T-helper 2 cell treated with Interferon-gamma antibody and Interleukin-4, amounts not matched to agents 5 μg/mL and 100 μg/mL, for 36 hours (primary cell): ENCODE results near the gene MPDZ.

Experiments
- DNase-seq: peaks from one replicate; pipeline ENCODE4 v3.0.0; 2021; ENCODE audit warnings: low spot score
- H3K27ac Mint-ChIP-seq: one replicate; pipeline ENCODE4 v1.8.0; 2021; ENCODE audit warnings: mild to moderate bottlenecking, mixed read lengths
- H3K27me3 Mint-ChIP-seq: one replicate; pipeline ENCODE4 v1.8.0; 2021; ENCODE audit warnings: low read depth, mixed read lengths
- H3K36me3 Mint-ChIP-seq: one replicate; pipeline ENCODE4 v1.8.0; 2021; ENCODE audit warnings: low read depth, mixed read lengths
- H3K4me1 Mint-ChIP-seq: one replicate; pipeline ENCODE4 v1.8.0; 2021; ENCODE audit warnings: low read depth, mixed read lengths
- H3K4me3 Mint-ChIP-seq: one replicate; pipeline ENCODE4 v1.8.0; 2022; ENCODE audit warnings: mild to moderate bottlenecking, moderate library complexity, mixed read lengths
- H3K9me3 Mint-ChIP-seq: one replicate; pipeline ENCODE4 v1.8.0; 2021; ENCODE audit warnings: mixed read lengths

MPDZ gene

DNA sequence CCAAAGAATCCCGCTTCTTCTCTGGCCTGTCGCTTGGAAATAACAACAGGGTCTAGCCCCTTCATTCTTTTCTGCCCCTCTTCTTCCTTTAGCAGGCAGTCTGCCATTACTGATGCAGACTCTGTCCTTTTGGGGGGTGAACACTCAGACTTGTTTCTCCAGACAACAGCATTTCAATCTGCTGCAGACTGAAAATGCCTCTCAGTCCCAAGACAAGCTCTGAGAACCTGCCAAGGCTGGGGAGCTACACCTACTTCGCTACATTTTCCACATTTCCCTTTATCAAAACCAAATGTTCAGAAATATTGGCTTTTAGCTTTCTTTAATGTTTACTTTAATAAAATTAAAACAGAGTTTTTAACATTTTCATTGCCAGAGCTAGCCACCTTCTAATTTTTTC, 152.4 kb downstream of the MPDZ start:
- no peak for DNase-seq

DNA sequence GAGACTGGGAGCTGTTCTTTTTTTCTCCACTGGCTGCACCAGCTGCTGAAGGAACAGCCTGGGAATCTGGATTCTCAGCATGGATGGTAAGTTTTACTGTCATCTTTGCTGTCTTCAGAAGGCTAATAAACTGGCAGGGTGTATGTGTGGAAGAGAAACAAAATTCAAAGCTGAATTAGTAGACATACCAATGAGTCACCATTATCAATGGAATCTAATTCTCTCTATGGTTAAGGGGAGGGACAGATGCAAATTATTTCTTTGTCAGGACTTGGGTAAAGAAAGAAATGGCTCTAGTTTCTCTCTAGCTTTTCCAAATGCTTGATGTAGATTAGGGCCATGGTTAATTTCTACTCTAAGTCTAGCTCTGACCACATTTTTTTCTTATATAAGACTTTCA, 154.2 kb downstream of the MPDZ start:
- no peak for DNase-seq
- Mint-ChIP-seq H3K27ac (no peak overlapping the region), H3K36me3 (no peaks in the 10 kb centered on the region), H3K4me1 (no peaks in the 10 kb centered on the region), H3K4me3 (no peak overlapping the region), H3K27me3 (no peaks in the 10 kb centered on the region), H3K9me3 (peaks cover 12% of the 10 kb centered on the region)

More for the DNA sequence above, 152.4 kb downstream of the MPDZ start:
- H3K36me3 Mint-ChIP-seq: no peaks in the 10 kb centered on the region
- no peak overlapping the region for H3K27ac Mint-ChIP-seq
- H3K9me3 Mint-ChIP-seq: peaks cover 12% of the 10 kb centered on the region
- no peak overlapping the region for H3K4me3 Mint-ChIP-seq
- H3K4me1 Mint-ChIP-seq: no peaks in the 10 kb centered on the region
- no peaks in the 10 kb centered on the region for H3K27me3 Mint-ChIP-seq

DNA sequence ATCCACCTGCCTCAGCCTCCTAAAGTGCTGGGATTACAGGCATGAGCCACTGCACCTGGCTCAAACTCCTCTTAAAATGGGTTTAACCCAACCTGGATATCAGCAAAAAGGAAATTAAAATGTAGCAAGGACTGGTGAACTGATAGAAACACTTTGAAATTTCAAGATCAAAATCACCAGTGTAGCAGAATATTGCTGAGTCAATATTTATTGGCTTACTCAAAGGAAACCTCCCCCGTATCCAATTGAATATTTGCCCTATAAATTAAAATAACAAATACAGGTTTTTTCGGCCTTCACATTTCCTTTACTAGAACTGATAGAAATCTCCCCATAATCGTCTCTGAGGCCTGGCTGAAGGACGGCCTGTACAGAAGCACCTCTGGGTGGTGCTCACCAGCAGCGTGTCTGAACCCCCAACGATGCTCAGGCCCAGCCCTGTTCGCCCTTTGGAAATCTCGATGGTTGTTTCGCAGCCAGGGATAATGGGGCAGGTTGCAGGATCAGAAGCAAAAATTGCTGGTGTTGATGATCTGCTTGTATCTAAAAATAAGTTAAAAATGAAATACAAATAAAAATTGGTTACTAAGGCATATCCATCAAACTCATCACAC, 156.6 kb downstream of the MPDZ start:
- H3K4me3 Mint-ChIP-seq: no peak overlapping the region
- peaks cover 12% of the 10 kb centered on the region for H3K9me3 Mint-ChIP-seq
- no peaks in the 10 kb centered on the region for H3K27me3 Mint-ChIP-seq
- no peak for DNase-seq
- no peaks in the 10 kb centered on the region for H3K4me1 Mint-ChIP-seq
- no peaks in the 10 kb centered on the region for H3K36me3 Mint-ChIP-seq
- H3K27ac Mint-ChIP-seq: no peak overlapping the region

DNA sequence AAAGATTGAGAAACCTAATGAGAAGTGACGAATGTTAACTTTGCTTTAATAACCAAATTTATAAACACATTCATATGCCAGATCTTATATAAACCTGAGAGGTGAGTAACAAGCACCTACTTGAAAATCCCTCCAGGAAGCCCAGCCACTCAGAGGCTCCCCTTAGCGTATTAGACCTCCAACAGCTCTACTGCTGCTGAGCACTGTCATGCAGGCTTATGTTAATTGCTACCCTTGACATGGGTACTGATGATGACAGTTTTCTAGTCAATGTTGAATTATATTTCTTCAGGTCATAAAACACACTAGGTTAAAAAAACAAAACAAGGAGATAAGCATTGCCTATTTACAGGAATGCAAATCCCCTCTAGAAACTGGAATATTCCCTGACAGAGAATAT, 161.2 kb downstream of the MPDZ start:
- H3K36me3 Mint-ChIP-seq: no peaks in the 10 kb centered on the region
- H3K27me3 Mint-ChIP-seq: no peaks in the 10 kb centered on the region
- no peaks in the 10 kb centered on the region for H3K4me1 Mint-ChIP-seq
- no peaks in the 10 kb centered on the region for H3K9me3 Mint-ChIP-seq
- no peak overlapping the region for H3K4me3 Mint-ChIP-seq
- no peak for DNase-seq
- H3K27ac Mint-ChIP-seq: no peak overlapping the region

DNA sequence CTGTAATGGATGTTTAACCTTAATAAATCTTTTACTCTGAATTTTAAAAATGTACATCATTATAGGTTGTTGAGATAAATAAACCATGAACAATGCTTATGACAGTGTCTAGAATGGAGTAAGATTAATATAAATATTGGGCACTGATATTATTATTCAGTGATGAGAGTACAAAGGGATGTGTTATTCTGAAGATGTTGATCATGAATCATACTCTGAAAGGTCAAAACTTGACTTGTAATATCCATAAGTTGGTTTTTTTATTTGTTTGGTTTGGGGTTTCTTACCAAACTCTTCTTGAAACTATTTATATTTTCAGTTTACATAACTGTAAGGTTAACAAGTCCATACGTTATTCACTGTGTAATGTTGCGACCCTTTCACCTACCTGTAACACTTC, 163.2 kb downstream of the MPDZ start:
- no peak overlapping the region for H3K27ac Mint-ChIP-seq
- H3K36me3 Mint-ChIP-seq: no peaks in the 10 kb centered on the region
- no peaks in the 10 kb centered on the region for H3K4me1 Mint-ChIP-seq
- no peaks in the 10 kb centered on the region for H3K9me3 Mint-ChIP-seq
- no peak for DNase-seq
- H3K4me3 Mint-ChIP-seq: no peak overlapping the region
- no peaks in the 10 kb centered on the region for H3K27me3 Mint-ChIP-seq

DNA sequence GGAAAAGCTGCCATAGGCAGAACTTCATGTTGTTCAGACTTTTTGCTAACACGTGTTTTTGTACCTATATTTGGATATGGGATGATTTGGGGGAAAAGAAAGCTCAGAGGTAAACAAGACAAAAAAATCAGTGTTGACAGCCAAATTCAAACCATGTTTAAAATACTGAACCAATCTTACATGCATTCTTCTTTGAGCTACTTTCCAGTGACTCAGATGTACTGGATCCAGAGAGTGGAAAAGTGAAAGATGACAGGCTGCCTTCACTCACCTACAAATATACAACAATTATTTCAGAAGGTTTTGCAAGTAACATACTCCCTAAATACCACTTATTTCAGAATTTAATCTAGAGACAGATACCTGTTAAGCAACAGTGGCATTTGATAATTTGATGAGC, 165.7 kb downstream of the MPDZ start:
- Mint-ChIP-seq H3K36me3 (no peaks in the 10 kb centered on the region), H3K9me3 (no peaks in the 10 kb centered on the region), H3K4me1 (no peaks in the 10 kb centered on the region), H3K27ac (no peak overlapping the region), H3K27me3 (no peaks in the 10 kb centered on the region), H3K4me3 (no peak overlapping the region)
- DNase-seq: no peak

DNA sequence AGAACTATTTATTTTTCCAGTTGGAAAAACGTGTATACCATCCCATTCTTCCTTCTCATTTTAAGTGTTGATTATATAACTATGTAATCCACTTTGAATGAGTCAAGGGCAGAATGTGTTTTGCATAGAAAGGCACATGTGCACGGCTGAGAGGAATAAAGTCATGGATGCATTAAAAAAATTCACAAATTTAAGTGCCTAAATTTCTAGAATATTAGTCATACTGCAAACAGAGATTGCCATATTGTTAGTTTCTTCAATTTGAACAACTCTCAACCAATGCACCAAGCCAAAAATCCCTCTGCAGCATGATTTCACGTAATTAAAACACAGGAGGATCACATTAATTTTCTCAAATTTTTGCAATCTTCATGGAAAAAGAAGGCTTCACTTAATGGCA, 166.3 kb downstream of the MPDZ start:
- Mint-ChIP-seq H3K27me3 (no peaks in the 10 kb centered on the region), H3K4me1 (no peaks in the 10 kb centered on the region), H3K36me3 (no peaks in the 10 kb centered on the region), H3K4me3 (no peak overlapping the region), H3K27ac (no peak overlapping the region), H3K9me3 (no peaks in the 10 kb centered on the region)
- no peak for DNase-seq

DNA sequence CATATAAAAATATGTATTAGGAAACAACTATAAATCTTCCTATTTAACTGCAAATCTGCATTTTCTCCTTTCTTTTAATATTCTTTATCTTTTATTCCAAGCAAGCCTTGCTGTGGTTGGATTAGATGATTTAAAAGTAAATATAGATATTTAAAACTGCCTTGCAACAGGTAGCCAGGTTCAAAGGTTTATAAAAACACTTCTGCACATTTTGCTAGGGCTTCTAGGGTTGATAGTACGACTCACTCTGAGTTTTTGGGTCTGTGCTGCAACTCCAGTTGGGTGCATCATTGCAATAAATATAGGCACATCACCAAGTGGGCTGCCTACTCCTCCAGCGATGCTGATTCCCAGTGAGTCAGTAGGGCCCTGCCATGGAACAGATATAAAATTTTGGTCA, 167.7 kb downstream of the MPDZ start:
- no peaks in the 10 kb centered on the region for H3K36me3 Mint-ChIP-seq
- H3K27me3 Mint-ChIP-seq: no peaks in the 10 kb centered on the region
- H3K9me3 Mint-ChIP-seq: no peaks in the 10 kb centered on the region
- H3K4me3 Mint-ChIP-seq: no peak overlapping the region
- H3K27ac Mint-ChIP-seq: no peak overlapping the region
- no peaks in the 10 kb centered on the region for H3K4me1 Mint-ChIP-seq
- no peak for DNase-seq

DNA sequence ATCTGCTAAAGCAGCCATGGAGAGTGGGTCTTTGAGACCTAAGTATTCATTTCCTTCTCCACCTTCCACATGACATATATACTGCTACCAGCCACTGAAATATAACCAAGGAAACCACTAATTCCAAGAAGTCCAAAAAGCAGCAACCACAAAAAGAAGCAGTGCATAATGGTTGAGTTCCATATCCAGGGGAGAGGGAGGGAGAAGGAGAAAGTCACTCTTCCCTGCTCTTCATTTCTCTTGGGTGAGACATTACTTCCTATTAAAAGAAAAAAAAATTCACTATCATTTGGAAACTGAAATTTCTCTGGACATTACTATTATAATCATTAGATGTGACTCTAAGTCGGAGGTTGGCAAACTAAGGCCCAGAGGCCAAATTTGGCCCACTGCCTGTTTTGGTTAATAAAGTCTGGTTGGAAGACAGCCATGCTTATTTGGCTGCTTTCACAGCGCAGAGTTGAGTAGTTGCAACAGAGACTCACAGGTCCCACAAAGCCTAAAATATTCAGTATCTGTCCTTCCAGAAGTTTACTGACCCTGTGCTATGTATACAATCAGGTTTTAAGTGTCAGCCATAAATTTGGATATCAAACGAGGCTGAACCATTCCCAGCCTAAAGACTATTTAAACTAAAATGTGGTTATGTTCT, 168.6 kb downstream of the MPDZ start:
- no peaks in the 10 kb centered on the region for H3K4me1 Mint-ChIP-seq
- no peak for DNase-seq

DNA sequence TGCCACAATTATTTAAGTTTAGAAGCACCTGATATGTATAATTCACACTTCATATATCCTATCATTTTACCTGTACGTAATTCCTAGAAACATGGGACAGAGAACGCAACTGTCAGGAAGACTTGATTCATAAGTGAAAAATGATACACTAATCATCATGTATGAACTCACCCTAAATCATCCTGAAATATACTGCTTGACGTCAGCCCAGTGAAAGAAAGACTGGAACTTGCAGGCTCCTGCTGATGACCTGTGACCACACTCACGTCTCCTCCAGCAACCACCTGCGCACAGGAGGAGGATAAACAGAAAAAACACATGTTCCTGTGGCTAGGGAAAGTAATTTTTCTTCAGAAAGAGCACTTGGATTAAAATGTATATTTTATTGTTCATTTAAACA, 169.7 kb downstream of the MPDZ start:
- Mint-ChIP-seq H3K4me3 (no peak overlapping the region), H3K27ac (no peak overlapping the region), H3K4me1 (no peaks in the 10 kb centered on the region), H3K9me3 (no peaks in the 10 kb centered on the region), H3K27me3 (no peaks in the 10 kb centered on the region), H3K36me3 (no peaks in the 10 kb centered on the region)
- no peak for DNase-seq

More for the DNA sequence above, 168.6 kb downstream of the MPDZ start:
- H3K4me3 Mint-ChIP-seq: no peak overlapping the region
- no peaks in the 10 kb centered on the region for H3K36me3 Mint-ChIP-seq
- H3K9me3 Mint-ChIP-seq: no peaks in the 10 kb centered on the region
- no peaks in the 10 kb centered on the region for H3K27me3 Mint-ChIP-seq
- no peak overlapping the region for H3K27ac Mint-ChIP-seq

DNA sequence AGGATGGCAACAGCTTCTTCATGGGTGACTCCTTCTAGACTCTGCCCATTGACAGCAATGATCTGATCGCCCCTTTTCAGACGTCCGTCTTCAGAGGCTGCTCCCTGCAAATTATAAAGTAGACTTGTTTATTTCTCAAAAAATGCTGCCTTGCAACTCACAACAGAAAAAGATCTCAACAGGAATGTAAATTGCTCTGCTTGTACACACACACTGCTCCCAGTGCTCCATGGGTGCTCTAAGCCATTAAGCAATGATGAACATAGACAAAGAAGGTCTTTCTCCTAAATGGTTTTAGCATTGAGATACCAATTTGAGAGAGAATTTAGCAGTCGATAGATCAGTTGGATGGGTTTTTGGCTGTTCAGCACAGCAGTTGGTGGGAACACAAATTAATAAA, 172.5 kb downstream of the MPDZ start:
- Mint-ChIP-seq H3K27ac (no peak overlapping the region), H3K27me3 (no peaks in the 10 kb centered on the region), H3K9me3 (no peaks in the 10 kb centered on the region), H3K4me1 (no peaks in the 10 kb centered on the region), H3K36me3 (no peaks in the 10 kb centered on the region), H3K4me3 (no peak overlapping the region)
- DNase-seq: no peak

DNA sequence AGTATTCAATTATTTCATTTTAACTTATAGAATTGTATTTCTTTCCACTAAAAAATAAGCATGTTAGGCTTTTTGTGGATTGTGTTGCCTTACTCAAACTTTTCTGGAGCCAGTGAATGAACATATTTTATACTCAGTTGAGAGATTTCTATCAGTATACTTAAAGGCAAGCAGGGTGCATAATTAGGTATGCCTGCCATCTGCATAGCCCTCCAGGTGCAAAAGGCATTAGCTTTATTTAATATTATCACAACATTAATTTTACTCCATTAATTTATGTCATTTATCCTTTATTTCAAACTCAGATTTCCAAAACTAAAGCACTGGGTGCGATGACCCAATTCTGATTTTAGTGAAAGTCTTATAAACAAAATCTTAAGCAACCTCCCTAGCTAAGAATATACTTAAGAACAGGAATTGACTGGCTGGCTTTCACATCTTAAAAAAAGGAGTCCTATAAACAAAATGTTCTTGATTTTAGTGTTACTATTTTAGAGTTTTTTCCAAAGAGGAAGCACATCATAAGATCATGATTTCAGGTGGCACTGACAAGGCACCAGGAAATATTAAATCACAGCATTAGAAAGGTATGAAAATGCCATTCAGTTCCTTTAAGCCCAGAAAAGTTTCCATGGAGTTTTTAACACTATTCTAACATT, 178.4 kb downstream of the MPDZ start:
- H3K27ac Mint-ChIP-seq: no peak overlapping the region
- no peak overlapping the region for H3K4me3 Mint-ChIP-seq
- no peak for DNase-seq
- no peaks in the 10 kb centered on the region for H3K4me1 Mint-ChIP-seq
- H3K9me3 Mint-ChIP-seq: peaks cover 3% of the 10 kb centered on the region
- H3K27me3 Mint-ChIP-seq: no peaks in the 10 kb centered on the region
- no peaks in the 10 kb centered on the region for H3K36me3 Mint-ChIP-seq

DNA sequence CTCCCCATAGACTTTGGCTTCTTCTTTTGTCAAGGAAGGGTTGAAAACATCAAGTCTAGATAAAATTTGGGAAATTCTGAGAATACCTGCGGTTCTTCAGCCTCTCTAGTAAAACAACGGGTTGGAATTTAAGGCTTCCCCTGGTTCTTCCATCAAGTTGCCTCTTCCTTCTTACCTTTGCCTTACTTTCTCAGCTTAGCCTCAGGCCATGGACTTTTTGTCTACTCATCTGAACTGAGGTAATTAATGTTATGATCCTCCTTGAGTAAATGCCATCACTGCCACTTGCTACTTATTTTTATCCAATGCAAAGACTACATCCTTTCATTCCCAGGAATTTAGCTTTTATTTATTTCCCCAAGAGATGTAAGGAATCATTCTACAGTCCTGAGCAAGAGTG, 184.4 kb downstream of the MPDZ start:
- H3K4me3 Mint-ChIP-seq: no peak overlapping the region
- H3K27ac Mint-ChIP-seq: no peak overlapping the region
- H3K9me3 Mint-ChIP-seq: peaks cover 11% of the 10 kb centered on the region
- DNase-seq: no peak
- no peaks in the 10 kb centered on the region for H3K36me3 Mint-ChIP-seq
- no peaks in the 10 kb centered on the region for H3K27me3 Mint-ChIP-seq
- no peaks in the 10 kb centered on the region for H3K4me1 Mint-ChIP-seq

DNA sequence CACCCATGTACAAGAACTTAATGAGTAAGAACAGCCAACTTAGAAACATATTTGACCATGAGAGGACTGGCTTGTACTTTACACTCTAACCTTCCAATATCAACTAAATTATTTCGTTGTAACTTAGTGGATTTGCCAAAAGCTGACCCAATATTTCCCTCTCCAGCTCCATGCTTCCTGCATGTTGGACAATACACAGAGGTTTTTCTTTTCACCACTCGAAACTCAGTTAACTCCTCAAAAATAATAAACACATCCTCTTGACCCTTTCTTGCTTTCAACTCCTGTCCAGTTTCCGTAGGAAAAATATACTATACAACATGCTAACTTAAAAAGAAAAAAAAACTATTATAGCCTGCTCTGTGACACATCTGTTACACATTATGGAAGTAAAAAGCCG, 188.9 kb downstream of the MPDZ start:
- H3K36me3 Mint-ChIP-seq: no peaks in the 10 kb centered on the region
- H3K27me3 Mint-ChIP-seq: no peaks in the 10 kb centered on the region
- H3K4me3 Mint-ChIP-seq: no peak overlapping the region
- H3K27ac Mint-ChIP-seq: no peak overlapping the region
- no peak for DNase-seq
- H3K9me3 Mint-ChIP-seq: peaks cover 8% of the 10 kb centered on the region
- no peaks in the 10 kb centered on the region for H3K4me1 Mint-ChIP-seq

DNA sequence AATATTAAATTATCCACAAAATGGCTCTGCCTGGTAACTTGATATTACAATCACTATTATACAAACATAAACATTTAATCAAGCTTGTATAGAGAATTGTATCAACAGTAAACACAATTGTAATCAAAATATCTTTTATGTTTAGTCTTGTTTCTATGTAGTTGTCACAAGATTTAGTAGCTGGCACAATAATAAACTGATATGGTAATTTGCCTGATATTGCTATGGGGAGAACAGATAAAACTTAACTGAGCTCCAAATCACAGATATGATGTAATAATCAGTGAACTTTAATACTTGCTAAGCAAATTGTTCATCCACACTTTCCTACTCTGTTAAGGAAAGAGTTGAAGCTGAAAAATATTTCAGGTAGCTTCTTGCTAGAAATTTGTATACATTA, 189.8 kb downstream of the MPDZ start:
- Mint-ChIP-seq H3K27me3 (no peaks in the 10 kb centered on the region), H3K27ac (no peak overlapping the region), H3K4me1 (no peaks in the 10 kb centered on the region), H3K9me3 (peaks cover 7% of the 10 kb centered on the region), H3K36me3 (no peaks in the 10 kb centered on the region), H3K4me3 (no peak overlapping the region)
- DNase-seq: no peak
